HepG2 (cell line): ENCODE measurements around the gene EVL. TPM values are rescaled to one million over a fixed set of nuclear protein-coding genes. Genes with fewer than 3 reads are reported as not detected.
A peak's percentile ranks its signal among the peaks of the same experiment; 100 is the strongest.

ENCODE experiments used
- ATAC-seq: fragments of 200-7000 bp; cut with Tn5 transposase; 3 replicates; pipeline ENCODE4 v1.9.1; 2020; ENCODE audit warnings: mild to moderate bottlenecking, moderate library complexity
- BruUV-seq: library from RNA; stranded (reverse); fragments of 400-500 nt; replicated peaks from 2 replicates; lab custom pipeline; 2021; lab: Mats Ljungman, UMichigan
- CTCF ChIA-PET: fragments of 300-600 bp; formaldehyde crosslinking; extraction: SDS; loops from one replicate; lab custom pipeline; 2021; ENCODE audit warnings: low total read pairs, inconsistent platforms, low intra/inter-chr PET ratio; lab: Yijun Ruan, JAX
- POLR2A ChIA-PET: fragments of 350-600 bp; sonication (Branson Sonifier 250); formaldehyde crosslinking; loops from one replicate; lab custom pipeline; 2020; ENCODE audit warnings: antibody characterized with exemption, inconsistent platforms; lab: Yijun Ruan, JAX
- DNase-seq: peaks from one replicate; pipeline ENCODE4 v3.0.0-alpha.2; 2015; ENCODE audit warnings: low spot score
- FAIRE-seq: peaks from 3 replicates; lab custom pipeline; 2011; peaks lifted over from hg19 to GRCh38; lab: Jason Lieb, UNC
- H2AFZ ChIP-seq: one replicate; pipeline ENCODE4 v1.6.1; 2011; ENCODE audit warnings: low read length, inconsistent platforms
- H3K27ac ChIP-seq: fragments of 300-600 bp; 3 replicates; pipeline ENCODE4 v1.8.0; 2011; ENCODE audit warnings: mixed run types, mild to moderate bottlenecking, mixed read lengths, low read length, inconsistent platforms; ENCODE audit not compliant: insufficient read depth; ENCODE audit errors: extremely low read length
- H3K27me3 ChIP-seq, 2 experiments: fragments of 200-600 bp in 1 of 2; 2 replicates in 1 of 2; 3 replicates in 1 of 2; pipeline versions ENCODE4 v1.6.0 to v1.8.0; 2011; ENCODE audit warnings: low read length in 2 of 2, mild to moderate bottlenecking in 2 of 2, moderate library complexity in 2 of 2, inconsistent platforms in 1 of 2; ENCODE audit not compliant: insufficient read depth in 2 of 2, control insufficient read depth in 1 of 2
- H3K36me3 ChIP-seq, 2 experiments: fragments of 200-600 bp in 1 of 2; replicated peaks in 1 of 2; 2 replicates in 1 of 2; 3 replicates in 1 of 2; pipeline versions ENCODE4 v1.5.1 to v1.8.0; 2011; ENCODE audit warnings: low read length in 2 of 2, inconsistent platforms in 1 of 2; ENCODE audit not compliant: insufficient read depth in 2 of 2, control insufficient read depth in 1 of 2
- H3K4me1 ChIP-seq: 2 replicates; pipeline ENCODE4 v1.5.1; 2012; ENCODE audit warnings: low read length, inconsistent platforms; ENCODE audit not compliant: insufficient read depth
- H3K4me2 ChIP-seq: 2 replicates; pipeline ENCODE4 v1.6.0; 2011; ENCODE audit warnings: low read depth, low read length, inconsistent platforms
- H3K4me3 ChIP-seq, 3 experiments: fragments of 200-600 bp in 1 of 3; sonication (generic), shearing (Covaris generic) in 1 of 3; replicated peaks in 1 of 3; 2 replicates each; pipeline ENCODE4 v1.5.1; 2011 to 2016; ENCODE audit warnings: low read length in 3 of 3, inconsistent platforms in 2 of 3, low read depth in 2 of 3, mild to moderate bottlenecking in 2 of 3, control low read depth in 1 of 3, mixed read lengths in 1 of 3; ENCODE audit not compliant: insufficient read depth in 1 of 3
- H3K79me2 ChIP-seq: one replicate; pipeline ENCODE4 v1.6.1; 2011; ENCODE audit warnings: low read length, inconsistent platforms; ENCODE audit not compliant: insufficient read depth
- H3K9ac ChIP-seq: 2 replicates; pipeline ENCODE4 v1.6.0; 2011; ENCODE audit warnings: mild to moderate bottlenecking, low read depth, low read length, inconsistent platforms; ENCODE audit not compliant: insufficient read depth
- H3K9me3 ChIP-seq: 2 replicates; pipeline ENCODE4 v1.5.1; 2012; ENCODE audit warnings: mild to moderate bottlenecking, low read length
- H4K20me1 ChIP-seq: 2 replicates; pipeline ENCODE4 v1.6.0; 2011; ENCODE audit warnings: inconsistent platforms, mild to moderate bottlenecking, low read length, moderate library complexity; ENCODE audit not compliant: insufficient read depth
- CTCF ChIP-seq: sonication (generic); formaldehyde crosslinking; IDR thresholded peaks from 2 replicates; pipeline ENCODE4 v1.5.0; 2020; ENCODE audit warnings: mild to moderate bottlenecking, missing genetic modification reagents, moderate library complexity
- KAT8 ChIP-seq: IDR thresholded peaks from 2 replicates; pipeline ENCODE4 v1.6.1; 2016; ENCODE audit warnings: missing genetic modification reagents, missing compliant biosample characterization
- MAFF ChIP-seq: IDR thresholded peaks from 2 replicates; pipeline ENCODE4 v1.6.1; 2011; ENCODE audit warnings: low read depth, low read length, improper control_type of control experiment
- NFKB2 ChIP-seq: sonication (generic); formaldehyde crosslinking; IDR thresholded peaks from 2 replicates; pipeline ENCODE4 v1.4.0; 2020; ENCODE audit warnings: missing genetic modification reagents, borderline replicate concordance
- SMC3 ChIP-seq: IDR thresholded peaks from 2 replicates; pipeline ENCODE4 v1.6.1; 2011; ENCODE audit warnings: low read length, improper control_type of control experiment
- SPEN ChIP-seq: sonication (generic); formaldehyde crosslinking; IDR thresholded peaks from 2 replicates; pipeline ENCODE4 v1.5.1; 2020; ENCODE audit warnings: low read depth, mild to moderate bottlenecking, missing genetic modification reagents
- SRSF1 ChIP-seq: fragments of 200-400 bp; formaldehyde crosslinking; optimal IDR thresholded peaks from 2 replicates; pipeline ENCODE3; 2017; ENCODE audit warnings: mild to moderate bottlenecking, low read depth, low read length, moderate library complexity
- ZFP91 ChIP-seq: sonication (generic); formaldehyde crosslinking; IDR thresholded peaks from 2 replicates; pipeline ENCODE4 v1.9.0; 2022; ENCODE audit warnings: missing genetic modification reagents, mild to moderate bottlenecking, borderline replicate concordance
- ZNF232 ChIP-seq: sonication (generic); formaldehyde crosslinking; IDR thresholded peaks from 2 replicates; pipeline ENCODE4 v1.4.0; 2020; ENCODE audit warnings: missing genetic modification reagents, borderline replicate concordance
- ZNF75D ChIP-seq: sonication (generic); formaldehyde crosslinking; IDR thresholded peaks from 2 replicates; pipeline ENCODE4 v1.8.1; 2023; ENCODE audit warnings: missing genetic modification reagents, mild to moderate bottlenecking, borderline replicate concordance
- ZNF792 ChIP-seq: IDR thresholded peaks from 2 replicates; pipeline ENCODE4 v1.6.1; 2016
- WGBS: methylation state at CpG from one replicate; pipeline ENCODE4 v1.1.6; 2017; ENCODE audit warnings: low lambda C conversion rate; 5-methylcytosine and 5-hydroxymethylcytosine counted together
- in situ Hi-C: cut with HindIII; loops from 2 replicates; pipeline ENCODE4 v1.10.0; 2017; ENCODE audit warnings: low pct_unique_long_range_greater_than_20kb; ENCODE audit not compliant: extremely low pct_ligation_motif_present
- intact Hi-C: fragments of 100-400 bp; cut with micrococcal nuclease; formaldehyde crosslinking; loops from one replicate; pipeline ENCODE4 v1.10.0; 2022; ENCODE audit not compliant: unreplicated experiment
- polyA plus RNA-seq, 8 experiments: library from polyadenylated mRNA; depleted of rRNA in 3 of 8; stranded (reverse) in 7 of 8; unstranded in 1 of 8; fragments of >200 nt; fragmentation: Illumina TruSeq in 4 of 8; extraction: Trizol in 4 of 8; gene quantifications; 2 replicates each; pipeline versions ENCODE4 v1.2.1 to v1.2.3, GENCODE V29; 2011 to 2016; ENCODE audit warnings: low read depth in 4 of 8, missing spikeins in 1 of 8, mixed read lengths in 1 of 8; ENCODE audit not compliant: insufficient read depth in 1 of 8
- total RNA-seq, 5 experiments: library from RNA; depleted of rRNA; stranded (reverse); fragments of >200 nt; fragmentation: Illumina TruSeq; extraction: Trizol; gene quantifications; 2 replicates each; pipeline ENCODE4 v1.2.3, GENCODE V29; 2016; ENCODE audit warnings: low read depth in 1 of 5
- TF ChIP-seq, protein P1 (sequence below): IDR thresholded peaks from 2 replicates; pipeline ENCODE4 v1.6.1; 2016; ENCODE audit warnings: low read depth, control low read depth
- TF ChIP-seq, protein P2 (sequence below): IDR thresholded peaks from 2 replicates; pipeline ENCODE4 v1.6.1; 2016; ENCODE audit warnings: mild to moderate bottlenecking

The EVL gene
- total and polyA plus RNA-seq, 2 of the 13 experiments (the other 11 are each of a cell fraction or from before 2014, with no cell fraction given), result 15.1 to 31.2 TPM

DNA sequence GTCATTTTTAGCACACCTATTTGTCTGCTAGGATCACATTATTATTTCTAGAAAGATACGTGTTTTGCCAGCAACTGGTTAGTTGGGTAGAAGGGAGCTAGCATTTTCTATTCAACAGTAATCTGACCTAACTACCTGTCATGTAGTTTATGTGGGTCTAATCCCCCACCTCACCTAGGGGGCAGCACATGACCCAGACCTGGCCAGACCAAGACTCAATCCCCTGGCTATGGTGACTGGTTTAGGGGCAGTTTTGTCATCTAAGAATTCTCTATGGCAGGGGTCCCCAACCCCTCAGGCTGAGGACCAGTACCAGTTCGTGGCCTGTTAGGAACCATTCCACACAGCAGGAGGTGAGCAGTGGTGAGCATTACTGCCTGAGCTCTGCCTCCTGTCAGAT lies 29.5 kb upstream of the EVL start:
- H3K27ac ChIP-seq, result no peak overlapping the region
- DNase-seq, result no peak
- intact Hi-C loops, result no loop called here
- no peak overlapping the region for H3K9ac ChIP-seq
- WGBS, result 100% methylated on average over 1 of the region's 2 CpGs
- H2AFZ ChIP-seq, result no peak overlapping the region
- no peaks in the 10 kb centered on the region for H3K9me3 ChIP-seq
- BruUV-seq, result no TSS peak
- H3K79me2 ChIP-seq, result no peaks in the 10 kb centered on the region
- no peaks in the 10 kb centered on the region for H3K27me3 ChIP-seq
- H4K20me1 ChIP-seq, result no peaks in the 10 kb centered on the region
- POLR2A ChIA-PET, result no interaction called here
- no peak overlapping the region for H3K4me3 ChIP-seq
- in situ Hi-C loops, result no loop called here
- FAIRE-seq, result no peak
- no peak overlapping the region for H3K4me2 ChIP-seq
- no peaks in the 10 kb centered on the region for H3K36me3 ChIP-seq
- ATAC-seq, result no peak
- H3K4me1 ChIP-seq, result peaks cover 27% of the 10 kb centered on the region
- TF ChIP-seq KAT8 (CRISPR knock-in tag), result no peak
- 0 out of 2 replicates have a peak, but pooled peaks have one; percentile 20 for TF ChIP-seq CTCF (CRISPR knock-in tag)
- no peak for TF ChIP-seq NFKB2 (CRISPR knock-in tag)
- TF ChIP-seq, protein P1, sequence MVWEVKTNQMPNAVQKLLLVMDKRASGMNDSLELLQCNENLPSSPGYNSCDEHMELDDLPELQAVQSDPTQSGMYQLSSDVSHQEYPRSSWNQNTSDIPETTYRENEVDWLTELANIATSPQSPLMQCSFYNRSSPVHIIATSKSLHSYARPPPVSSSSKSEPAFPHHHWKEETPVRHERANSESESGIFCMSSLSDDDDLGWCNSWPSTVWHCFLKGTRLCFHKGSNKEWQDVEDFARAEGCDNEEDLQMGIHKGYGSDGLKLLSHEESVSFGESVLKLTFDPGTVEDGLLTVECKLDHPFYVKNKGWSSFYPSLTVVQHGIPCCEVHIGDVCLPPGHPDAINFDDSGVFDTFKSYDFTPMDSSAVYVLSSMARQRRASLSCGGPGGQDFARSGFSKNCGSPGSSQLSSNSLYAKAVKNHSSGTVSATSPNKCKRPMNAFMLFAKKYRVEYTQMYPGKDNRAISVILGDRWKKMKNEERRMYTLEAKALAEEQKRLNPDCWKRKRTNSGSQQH (CRISPR knock-in tag), result no peak
- no peak for TF ChIP-seq ZNF75D (CRISPR knock-in tag)
- CTCF ChIA-PET, result no interaction called here

- ChIA-PET CTCF (no interaction called here), POLR2A (no interaction called here)
- 93% methylated on average over 2 of the region's 2 CpGs for WGBS
- TF ChIP-seq NFKB2 (CRISPR knock-in tag) (no peak), ZNF232 (no peak), MAFF (no peak), SMC3 (no peak), SRSF1 (no peak), ZNF792 (CRISPR knock-in tag) (no peak), SPEN (CRISPR knock-in tag) (no peak), ZFP91 (CRISPR knock-in tag) (no peak)
- TF ChIP-seq, protein P2, sequence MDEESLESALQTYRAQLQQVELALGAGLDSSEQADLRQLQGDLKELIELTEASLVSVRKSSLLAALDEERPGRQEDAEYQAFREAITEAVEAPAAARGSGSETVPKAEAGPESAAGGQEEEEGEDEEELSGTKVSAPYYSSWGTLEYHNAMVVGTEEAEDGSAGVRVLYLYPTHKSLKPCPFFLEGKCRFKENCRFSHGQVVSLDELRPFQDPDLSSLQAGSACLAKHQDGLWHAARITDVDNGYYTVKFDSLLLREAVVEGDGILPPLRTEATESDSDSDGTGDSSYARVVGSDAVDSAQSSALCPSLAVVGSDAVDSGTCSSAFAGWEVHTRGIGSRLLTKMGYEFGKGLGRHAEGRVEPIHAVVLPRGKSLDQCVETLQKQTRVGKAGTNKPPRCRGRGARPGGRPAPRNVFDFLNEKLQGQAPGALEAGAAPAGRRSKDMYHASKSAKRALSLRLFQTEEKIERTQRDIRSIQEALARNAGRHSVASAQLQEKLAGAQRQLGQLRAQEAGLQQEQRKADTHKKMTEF (CRISPR knock-in tag), result no peak
Measured at GRCh38 chr14:100037353-100037752, 27.9 kb upstream of the EVL start.

More at GRCh38 chr14:100037353-100037752, 27.9 kb upstream of the EVL start:
- DNase-seq, result no peak
- Histone ChIP-seq H3K36me3 (no peaks in the 10 kb centered on the region), H2AFZ (no peak overlapping the region), H3K4me3 (no peak overlapping the region), H3K27ac (no peak overlapping the region), H3K79me2 (no peaks in the 10 kb centered on the region), H3K9ac (no peak overlapping the region), H3K27me3 (no peaks in the 10 kb centered on the region), H4K20me1 (no peaks in the 10 kb centered on the region), H3K4me1 (peaks cover 30% of the 10 kb centered on the region), H3K4me2 (no peak overlapping the region), H3K9me3 (no peaks in the 10 kb centered on the region)
- intact Hi-C loops (no loop called here), in situ Hi-C loops (no loop called here)
- no peak for FAIRE-seq
- BruUV-seq, result no TSS peak
- ATAC-seq, result no peak
